Measurements from ENCODE around the gene TOP1. TPM values are rescaled to one million over a fixed set of nuclear protein-coding genes. Genes with fewer than 3 reads are reported as not detected.
"Not testable (repeated sequence)": the region's sequence is repeated elsewhere in the genome, so short reads cannot be mapped to it uniquely, and the experiment has no call there.

TOP1 gene
- total RNA-seq, 3 donors from 2014 or later (not counting 1 experiment from before 2014, with no cell fraction given) = 32.2 to 36.3 (median 36.3) TPM

- no peaks in the 10 kb centered on the region for H3K4me1 ChIP-seq (ENCODE audit: control insufficient read depth, insufficient read depth, low read length)
- TF ChIP-seq, protein P1, sequence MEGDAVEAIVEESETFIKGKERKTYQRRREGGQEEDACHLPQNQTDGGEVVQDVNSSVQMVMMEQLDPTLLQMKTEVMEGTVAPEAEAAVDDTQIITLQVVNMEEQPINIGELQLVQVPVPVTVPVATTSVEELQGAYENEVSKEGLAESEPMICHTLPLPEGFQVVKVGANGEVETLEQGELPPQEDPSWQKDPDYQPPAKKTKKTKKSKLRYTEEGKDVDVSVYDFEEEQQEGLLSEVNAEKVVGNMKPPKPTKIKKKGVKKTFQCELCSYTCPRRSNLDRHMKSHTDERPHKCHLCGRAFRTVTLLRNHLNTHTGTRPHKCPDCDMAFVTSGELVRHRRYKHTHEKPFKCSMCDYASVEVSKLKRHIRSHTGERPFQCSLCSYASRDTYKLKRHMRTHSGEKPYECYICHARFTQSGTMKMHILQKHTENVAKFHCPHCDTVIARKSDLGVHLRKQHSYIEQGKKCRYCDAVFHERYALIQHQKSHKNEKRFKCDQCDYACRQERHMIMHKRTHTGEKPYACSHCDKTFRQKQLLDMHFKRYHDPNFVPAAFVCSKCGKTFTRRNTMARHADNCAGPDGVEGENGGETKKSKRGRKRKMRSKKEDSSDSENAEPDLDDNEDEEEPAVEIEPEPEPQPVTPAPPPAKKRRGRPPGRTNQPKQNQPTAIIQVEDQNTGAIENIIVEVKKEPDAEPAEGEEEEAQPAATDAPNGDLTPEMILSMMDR (IDR thresholded peaks at IDR 0.05) = no peak
- Mint-ChIP-seq H3K4me1 (no peaks in the 10 kb centered on the region), H3K27ac (peak overlapping the region; percentile 1 to 46), H3K36me3 (peaks cover 16% of the 10 kb centered on the region), H3K27me3 (ENCODE audit: low read depth in 2 of 2) (no peaks in the 10 kb centered on the region), H3K4me3 (no peak overlapping the region), H3K9me3 (no peaks in the 10 kb centered on the region)
- H3K36me3 ChIP-seq (ENCODE audit: control insufficient read depth, insufficient read depth, low read length) = peaks cover 39% of the 10 kb centered on the region
- intact Hi-C loops (cut with micrococcal nuclease) = no loop called here
- H3K4me3 ChIP-seq (ENCODE audit: low read length) = no peak overlapping the region
- H3K9me3 ChIP-seq (ENCODE audit: control insufficient read depth, insufficient read depth, low read length) = no peaks in the 10 kb centered on the region
- no peaks in the 10 kb centered on the region for H3K27me3 ChIP-seq (ENCODE audit: control insufficient read depth, insufficient read depth, low read length)
- ATAC-seq (no peak), DNase-seq (no peak)
- WGBS (ENCODE audit: insufficient coverage) = 97% methylated on average over 3 of the region's 3 CpGs
- H3K27ac ChIP-seq (ENCODE audit: low read length) = no peak overlapping the region
Observed at GRCh38 chr20:41126719-41127118, 98.1 kb downstream of the TOP1 start.

GRCh38 chr20:41128317-41128716 lies 99.7 kb downstream of the TOP1 start:
- WGBS (ENCODE audit: insufficient coverage) = no CpG with 5 or more reads among the region's 3 CpGs
- H3K36me3 ChIP-seq (ENCODE audit: control insufficient read depth, insufficient read depth, low read length) = peaks cover 23% of the 10 kb centered on the region
- H3K36me3 Mint-ChIP-seq; H3K4me1 Mint-ChIP-seq; intact Hi-C loops (cut with micrococcal nuclease); H3K9me3 Mint-ChIP-seq; H3K27ac Mint-ChIP-seq; DNase-seq; H3K4me1 ChIP-seq (ENCODE audit: control insufficient read depth, insufficient read depth, low read length); H3K27me3 ChIP-seq (ENCODE audit: control insufficient read depth, insufficient read depth, low read length); H3K27ac ChIP-seq (ENCODE audit: low read length); H3K4me3 Mint-ChIP-seq; H3K4me3 ChIP-seq (ENCODE audit: low read length); ATAC-seq; H3K9me3 ChIP-seq (ENCODE audit: control insufficient read depth, insufficient read depth, low read length); H3K27me3 Mint-ChIP-seq (ENCODE audit: low read depth in 2 of 2): not testable (repeated sequence)

GRCh38 chr20:41131594-41132387 lies 103.2 kb downstream of the TOP1 start:
- Histone ChIP-seq H3K9me3 (ENCODE audit: control insufficient read depth, insufficient read depth, low read length) (no peaks in the 10 kb centered on the region), H3K4me3 (ENCODE audit: low read length) (no peak overlapping the region), H3K36me3 (ENCODE audit: control insufficient read depth, insufficient read depth, low read length) (no peaks in the 10 kb centered on the region), H3K27ac (ENCODE audit: low read length) (no peak overlapping the region), H3K27me3 (ENCODE audit: control insufficient read depth, insufficient read depth, low read length) (no peaks in the 10 kb centered on the region), H3K4me1 (ENCODE audit: control insufficient read depth, insufficient read depth, low read length) (peaks cover 19% of the 10 kb centered on the region)
- H3K36me3 Mint-ChIP-seq = no peaks in the 10 kb centered on the region
- WGBS (ENCODE audit: insufficient coverage) = 78% methylated on average over 5 of the region's 5 CpGs
- peaks cover 15 to 17% of the 10 kb centered on the region in 2 donors for H3K4me1 Mint-ChIP-seq
- H3K9me3 Mint-ChIP-seq = no peaks in the 10 kb centered on the region
- TF ChIP-seq, protein P1 (IDR thresholded peaks at IDR 0.05) = no peak
- ATAC-seq (no peak), DNase-seq (no peak)
- no peaks in the 10 kb centered on the region for H3K27me3 Mint-ChIP-seq (ENCODE audit: low read depth in 2 of 2)
- H3K27ac Mint-ChIP-seq = no peak overlapping the region
- no peak overlapping the region for H3K4me3 Mint-ChIP-seq
- intact Hi-C loops (cut with micrococcal nuclease) = no loop called here

DNA sequence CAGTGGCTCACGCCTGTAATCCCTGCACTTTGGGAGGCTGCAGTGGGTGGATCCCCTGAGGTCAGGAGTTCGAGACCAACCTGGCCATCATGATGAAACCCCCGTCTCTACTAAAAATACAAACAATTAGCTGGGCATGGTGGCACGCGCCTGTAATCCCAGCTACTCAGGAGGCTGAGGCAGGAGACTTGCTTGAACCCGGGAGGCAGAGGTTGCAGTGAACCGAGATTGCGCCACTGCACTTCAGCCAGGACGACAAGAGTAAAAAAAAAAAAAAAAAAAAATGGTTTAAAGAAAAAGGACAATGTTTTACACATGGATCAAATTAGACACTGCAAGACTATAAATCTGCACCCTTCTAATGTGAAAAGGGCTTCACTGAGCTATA lies 103.8 kb downstream of the TOP1 start:
- intact Hi-C loops (cut with micrococcal nuclease); H3K27me3 Mint-ChIP-seq (ENCODE audit: low read depth in 2 of 2); H3K4me3 ChIP-seq (ENCODE audit: low read length); H3K27me3 ChIP-seq (ENCODE audit: control insufficient read depth, insufficient read depth, low read length); H3K4me3 Mint-ChIP-seq; H3K36me3 ChIP-seq (ENCODE audit: control insufficient read depth, insufficient read depth, low read length); H3K9me3 Mint-ChIP-seq; H3K27ac ChIP-seq (ENCODE audit: low read length); H3K9me3 ChIP-seq (ENCODE audit: control insufficient read depth, insufficient read depth, low read length); H3K36me3 Mint-ChIP-seq; H3K27ac Mint-ChIP-seq; DNase-seq; ATAC-seq: not testable (repeated sequence)
- 93% methylated on average over 9 of the region's 9 CpGs for WGBS (ENCODE audit: insufficient coverage)
- peaks cover 19% of the 10 kb centered on the region for H3K4me1 ChIP-seq (ENCODE audit: control insufficient read depth, insufficient read depth, low read length)
- H3K4me1 Mint-ChIP-seq = peaks cover 15 to 17% of the 10 kb centered on the region in 2 donors
